ENCODE measurements around the gene SELENOT.

- TF ChIP-seq POLR2AphosphoS5 (IDR thresholded peaks at IDR 0.05; ENCODE audit: low read depth, low read length) (no peak), REST (IDR thresholded peaks at IDR 0.05; ENCODE audit: low read depth) (no peak), CTCF (IDR thresholded peaks at IDR 0.05 in 2 of 3, conservative IDR thresholded peaks at IDR 0.05 in 1 of 3; ENCODE audit: borderline replicate concordance in 1 of 3, insufficient read depth in 1 of 3, low read depth in 2 of 3, low read length in 2 of 3) (no peak), MAX (IDR thresholded peaks at IDR 0.05) (no peak)
These were observed 24.4 kb downstream of the SELENOT start for GRCh38 chr3:150627557-150627956.
